Activated CD4-positive, alpha-beta T cell treated with anti-CD3 and anti-CD28 coated beads for 4 hours (primary cell): ENCODE data around the gene TNFRSF25.

ENCODE experiments used
- DNase-seq, 2 donors: peaks; one replicate each; pipeline ENCODE4 v3.0.0-alpha.2; 2020

TNFRSF25 gene

GRCh38 chr1:6486433-6487011, 20.5 kb upstream of the TNFRSF25 start:
- DNase-seq: peak; percentile 87 to 90

GRCh38 chr1:6485168-6486101, 19.5 kb upstream of the TNFRSF25 start:
- no peak for DNase-seq

GRCh38 chr1:6484826-6485167, 18.8 kb upstream of the TNFRSF25 start:
- DNase-seq: no peak

- no peak for DNase-seq
Observed at GRCh38 chr1:6483761-6484117, 17.8 kb upstream of the TNFRSF25 start.

- DNase-seq: no peak
Observed at GRCh38 chr1:6483017-6483760, 17.2 kb upstream of the TNFRSF25 start.

GRCh38 chr1:6481820-6482219, 15.8 kb upstream of the TNFRSF25 start:
- no peak for DNase-seq

GRCh38 chr1:6477039-6477820, 11.3 kb upstream of the TNFRSF25 start:
- DNase-seq: no peak

- DNase-seq: no peak
Observed at GRCh38 chr1:6476483-6476882, 10.5 kb upstream of the TNFRSF25 start.

- DNase-seq: peak; percentile 79 to 87
Observed at GRCh38 chr1:6475381-6476133, 9.6 kb upstream of the TNFRSF25 start.

- no peak for DNase-seq
Observed at GRCh38 chr1:6474815-6475282, 8.9 kb upstream of the TNFRSF25 start.

- DNase-seq: no peak
Observed at GRCh38 chr1:6473974-6474814, 8.2 kb upstream of the TNFRSF25 start.

- no peak for DNase-seq
Observed at GRCh38 chr1:6473156-6473555, 7.2 kb upstream of the TNFRSF25 start.

- no peak for DNase-seq
Observed at GRCh38 chr1:6472391-6472790, 6.4 kb upstream of the TNFRSF25 start.

- DNase-seq: no peak
Observed at GRCh38 chr1:6471970-6472368, 6.0 kb upstream of the TNFRSF25 start.

- no peak for DNase-seq
Observed at GRCh38 chr1:6471086-6471969, 5.4 kb upstream of the TNFRSF25 start.

GRCh38 chr1:6470132-6471085, 4.4 kb upstream of the TNFRSF25 start:
- no peak for DNase-seq

- DNase-seq: no peak
Observed at GRCh38 chr1:6468729-6469461, 2.9 kb upstream of the TNFRSF25 start.
